UCSD-AML1 (cell line): ENCODE measurements around the gene HARS2.
"Not testable (repeated sequence)": the region's sequence is repeated elsewhere in the genome, so short reads cannot be mapped to it uniquely, and the experiment has no call there.

ENCODE experiments used
- DNase-seq: peaks from one replicate; lab custom pipeline; 2025; ENCODE audit not compliant: unreplicated experiment; lab: John Stamatoyannopoulos, UW

The HARS2 gene

GRCh38 chr5:140690941-140691924, at the start of gene HARS2, which contains the start of gene HARS1:
Gene HARS2 (plus strand): TSS chr5:140691455. CDS start chr5:140691649, 194 bp downstream.
Gene HARS1 (minus strand): TSS chr5:140691370. CDS start chr5:140691304, 66 bp downstream.
- DNase-seq = peak; percentile 92

GRCh38 chr5:140641716-140642115, 49.5 kb upstream of the HARS2 start:
- DNase-seq = no peak

GRCh38 chr5:140642718-140643117, 48.5 kb upstream of the HARS2 start:
- DNase-seq = no peak

- DNase-seq = no peak
These were observed 44.2 kb upstream of the HARS2 start for GRCh38 chr5:140647042-140647419.

GRCh38 chr5:140658870-140659269, 32.4 kb upstream of the HARS2 start:
- DNase-seq = no peak

GRCh38 chr5:140660371-140660770, 30.9 kb upstream of the HARS2 start:
- DNase-seq = not testable (repeated sequence)

GRCh38 chr5:140664030-140664358, 27.3 kb upstream of the HARS2 start:
- no peak for DNase-seq

- peak; percentile 96 for DNase-seq
These were observed 26.7 kb upstream of the HARS2 start, which contains the start of gene WDR55 for GRCh38 chr5:140664359-140665119. Gene WDR55 (plus strand): TSS chr5:140664904. CDS start chr5:140664913, 9 bp downstream.

GRCh38 chr5:140671035-140671434, 20.2 kb upstream of the HARS2 start:
- not testable (repeated sequence) for DNase-seq

- DNase-seq = no peak
These were observed 19.7 kb upstream of the HARS2 start for GRCh38 chr5:140671472-140672125.

GRCh38 chr5:140672455-140673186, 18.6 kb upstream of the HARS2 start:
- DNase-seq = no peak

- no peak for DNase-seq
These were observed 17.9 kb upstream of the HARS2 start, which contains the start of gene DND1 for GRCh38 chr5:140673187-140673976. Gene DND1 (minus strand): TSS chr5:140673576. CDS start chr5:140673542, 34 bp downstream.

GRCh38 chr5:140674211-140674610, 17.0 kb upstream of the HARS2 start:
- DNase-seq = no peak

- no peak for DNase-seq
These were observed 16.6 kb upstream of the HARS2 start for GRCh38 chr5:140674629-140675028.

GRCh38 chr5:140677947-140678346, 13.3 kb upstream of the HARS2 start:
- no peak for DNase-seq

- DNase-seq = no peak
These were observed 12.3 kb upstream of the HARS2 start for GRCh38 chr5:140678993-140679392.

GRCh38 chr5:140690376-140690932, 801 bp upstream of the HARS2 start:
- no peak for DNase-seq

GRCh38 chr5:140694276-140694675, 3.0 kb downstream of the HARS2 start:
- no peak for DNase-seq

GRCh38 chr5:140696891-140697492, 5.7 kb downstream of the HARS2 start:
- no peak for DNase-seq
